Suprapubic skin (tissue), 3 donors: ENCODE results near the gene CBLC.
"Not testable (repeated sequence)": the region's sequence is repeated elsewhere in the genome, so short reads cannot be mapped to it uniquely, and the experiment has no call there.

Source experiments
- CTCF ChIP-seq, 2 donors: fragments of 200-600 bp in 1 of 2; fragments of 450-650 bp in 1 of 2; sonication (generic) in 1 of 2; IDR thresholded peaks; one replicate each; pipeline ENCODE4 v1.5.1; 2016 to 2019; ENCODE audit warnings: antibody characterized with exemption in 2 of 2, mild to moderate bottlenecking in 1 of 2, moderate library complexity in 1 of 2
- POLR2A ChIP-seq, 2 donors: fragments of 450-650 bp; IDR thresholded peaks; one replicate each; pipeline ENCODE4 v1.6.1; 2017; ENCODE audit warnings: antibody characterized with exemption in 2 of 2, mild to moderate bottlenecking in 2 of 2, moderate library complexity in 2 of 2

- TF ChIP-seq POLR2A, CTCF (IDR thresholded peaks at IDR 0.05): not testable (repeated sequence)
These were observed 4.0 kb downstream of the CBLC start for GRCh38 chr19:44781694-44782093.
